ENCODE data around the gene FAM83D.
"Not testable (repeated sequence)": the region's sequence is repeated elsewhere in the genome, so short reads cannot be mapped to it uniquely, and the experiment has no call there.

FAM83D gene

DNA sequence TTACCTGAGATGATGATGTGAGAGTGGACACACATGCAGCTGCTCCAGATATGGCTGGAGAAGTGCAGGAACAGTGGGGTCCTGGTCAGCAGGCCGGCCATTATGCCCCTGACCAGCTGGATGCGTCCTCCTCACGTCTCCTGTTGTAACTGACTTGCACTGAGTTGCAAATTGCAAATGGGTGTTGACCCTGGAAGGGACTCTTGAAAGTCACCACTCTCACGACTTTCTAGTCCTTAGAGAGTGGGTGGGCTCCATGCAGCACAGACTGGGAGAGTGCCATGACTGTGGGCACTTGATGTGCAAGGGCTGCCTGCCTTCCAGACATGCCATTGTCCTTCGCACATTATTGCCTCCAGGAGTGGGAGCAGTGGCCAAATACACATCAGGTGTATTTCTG is 10.8 kb downstream of the FAM83D start:
- DNase-seq: no peak

DNA sequence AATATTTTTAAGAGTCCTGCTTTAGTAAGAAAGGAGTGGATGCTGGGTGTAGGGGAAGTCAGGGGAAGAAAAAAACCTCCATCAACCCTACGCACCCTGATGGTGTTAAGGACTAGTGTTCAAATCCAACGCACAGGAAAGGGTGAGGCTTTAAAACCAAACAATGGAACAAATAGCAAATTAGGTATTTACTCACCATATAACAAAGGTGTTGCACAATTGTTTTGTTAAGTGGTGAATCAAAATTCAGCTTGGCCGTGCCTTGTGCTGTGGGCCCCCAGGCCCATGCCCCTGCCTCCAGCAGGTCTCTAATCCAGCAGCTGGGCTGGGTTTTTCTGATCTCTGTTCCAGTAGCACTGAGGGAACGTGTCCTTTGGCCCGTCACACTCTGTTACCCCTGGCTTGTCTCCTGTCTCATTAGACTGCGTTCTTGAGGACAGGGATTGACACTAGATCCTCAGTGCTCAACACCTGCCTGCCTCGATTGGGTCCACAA is 11.8 kb downstream of the FAM83D start:
- DNase-seq: no peak

DNA sequence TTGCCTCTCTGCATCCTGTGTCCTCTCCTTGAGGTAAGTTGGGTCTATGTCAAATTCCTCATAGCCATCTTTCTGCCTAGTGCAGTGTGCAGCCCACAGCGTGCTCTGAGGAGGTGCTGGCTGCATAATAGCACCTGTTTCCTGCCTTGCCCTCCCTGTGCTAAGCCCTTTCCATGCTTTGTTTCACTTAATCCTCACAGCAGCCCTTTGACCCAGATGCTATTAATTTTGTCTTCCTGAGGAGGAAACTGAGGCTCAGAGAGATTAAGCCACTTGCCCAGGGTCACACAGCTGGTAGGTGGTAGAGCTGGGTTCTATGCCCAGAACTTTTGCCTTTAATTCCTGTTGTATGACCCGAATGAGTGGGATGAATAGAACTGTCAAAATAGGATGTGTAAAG is 13.5 kb downstream of the FAM83D start:
- DNase-seq: no peak

DNA sequence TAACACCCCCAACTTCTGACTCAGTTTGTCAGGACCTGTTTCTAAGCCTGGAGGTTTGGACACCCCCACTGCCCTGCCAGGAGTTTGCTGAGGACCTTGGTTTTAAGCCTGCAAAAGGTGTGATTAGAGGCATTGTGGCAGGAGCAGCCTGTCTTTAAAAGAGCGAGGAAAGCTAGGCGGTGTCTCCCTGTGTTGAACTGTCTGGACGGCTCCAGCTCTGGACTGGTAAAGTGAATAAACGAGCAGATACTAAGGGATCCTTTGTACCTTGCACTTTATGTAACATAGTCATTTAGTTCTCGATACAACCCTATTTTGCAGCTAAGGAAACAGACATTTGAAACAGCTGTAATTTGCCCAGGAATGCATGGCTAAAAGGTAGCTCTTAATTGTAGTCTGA is 14.4 kb downstream of the FAM83D start:
- no peak for DNase-seq

DNA sequence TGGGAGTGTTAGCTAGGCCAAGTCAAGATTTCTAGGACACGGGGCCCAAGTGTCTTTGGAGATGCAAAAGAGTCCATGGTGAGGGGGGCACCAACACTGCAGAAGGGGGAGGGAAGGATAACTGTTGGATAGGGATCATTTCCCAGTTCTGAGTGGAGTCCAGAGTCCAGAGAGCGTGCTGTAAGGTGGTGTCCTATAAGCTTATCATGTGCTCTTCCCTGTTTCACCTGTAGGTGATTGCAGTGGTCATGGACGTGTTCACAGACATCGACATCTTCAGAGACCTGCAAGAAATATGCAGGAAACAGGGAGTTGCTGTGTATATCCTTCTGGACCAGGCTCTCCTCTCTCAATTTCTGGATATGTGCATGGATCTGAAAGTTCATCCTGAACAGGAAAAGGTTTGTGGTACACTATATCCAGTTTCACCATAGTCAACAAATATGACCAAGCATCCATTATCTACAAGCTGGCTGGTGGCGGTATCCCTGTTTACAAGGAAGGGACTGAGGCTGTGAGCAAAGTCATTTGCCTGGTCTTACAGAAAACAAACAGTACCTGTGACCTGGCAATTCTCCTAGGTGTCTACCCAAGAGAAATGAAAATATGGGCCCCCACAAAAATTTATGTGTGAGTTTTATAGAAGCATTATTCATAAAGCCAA is 15.6 kb downstream of the FAM83D start:
- no peak for DNase-seq

DNA sequence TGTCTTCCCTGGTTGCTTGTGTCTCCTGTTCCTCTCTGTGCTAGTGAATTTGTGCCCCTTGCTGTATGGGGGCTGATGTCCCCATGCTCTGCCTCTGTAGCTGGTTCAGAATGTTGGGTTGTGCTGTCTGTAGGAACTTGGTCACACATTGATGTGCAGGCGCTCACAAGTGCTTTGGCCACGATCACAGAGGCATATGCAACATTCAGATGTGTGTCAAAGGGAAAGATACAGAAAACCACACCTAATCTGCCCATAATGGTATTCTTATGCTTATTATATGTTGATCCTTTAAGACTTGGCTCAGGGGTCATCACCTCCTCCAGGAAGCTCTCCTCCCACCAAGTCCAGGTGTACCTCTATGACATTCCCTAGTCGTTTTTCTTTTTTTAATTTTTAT is 18.8 kb downstream of the FAM83D start:
- no peak for DNase-seq

DNA sequence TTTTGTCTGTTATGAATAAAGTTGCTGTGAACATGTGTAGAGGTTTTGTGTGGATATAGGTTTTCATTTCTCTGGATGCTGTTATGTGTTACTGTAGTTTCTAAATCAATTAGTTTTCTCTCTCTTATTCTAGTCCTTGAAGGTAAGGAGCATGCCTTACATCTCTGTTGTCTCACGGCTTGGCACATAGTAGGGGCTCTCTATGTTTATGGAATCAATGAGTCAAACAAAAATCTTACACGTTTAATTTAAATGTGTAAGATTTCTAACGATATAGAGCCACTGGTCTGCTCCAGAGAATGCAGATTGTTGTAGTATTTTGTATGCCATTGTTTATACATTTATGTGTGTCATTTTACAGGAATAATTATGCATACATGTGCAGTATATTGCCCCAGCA is 20.6 kb downstream of the FAM83D start:
- DNase-seq: no peak

DNA sequence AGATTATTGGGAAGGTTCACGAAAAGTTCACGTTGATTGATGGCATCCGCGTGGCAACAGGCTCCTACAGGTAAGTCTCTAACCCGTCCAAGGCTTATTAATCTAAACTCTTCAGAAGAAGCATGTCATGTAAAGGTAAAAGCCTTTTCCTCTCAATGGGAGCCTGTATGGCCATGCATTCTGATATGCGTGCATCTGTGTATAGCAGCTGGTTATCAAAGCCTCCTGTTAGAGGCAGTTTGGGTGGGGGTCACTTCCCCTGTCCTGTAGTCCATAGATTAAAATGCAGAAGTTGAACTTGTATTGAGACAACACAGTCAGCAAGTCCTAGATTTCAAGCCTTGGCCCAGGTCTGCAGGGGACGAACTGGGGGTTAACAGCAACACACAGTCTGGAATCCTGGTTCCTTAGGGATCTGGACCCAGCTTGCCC is 21.7 kb downstream of the FAM83D start:
- no peak for DNase-seq

DNA sequence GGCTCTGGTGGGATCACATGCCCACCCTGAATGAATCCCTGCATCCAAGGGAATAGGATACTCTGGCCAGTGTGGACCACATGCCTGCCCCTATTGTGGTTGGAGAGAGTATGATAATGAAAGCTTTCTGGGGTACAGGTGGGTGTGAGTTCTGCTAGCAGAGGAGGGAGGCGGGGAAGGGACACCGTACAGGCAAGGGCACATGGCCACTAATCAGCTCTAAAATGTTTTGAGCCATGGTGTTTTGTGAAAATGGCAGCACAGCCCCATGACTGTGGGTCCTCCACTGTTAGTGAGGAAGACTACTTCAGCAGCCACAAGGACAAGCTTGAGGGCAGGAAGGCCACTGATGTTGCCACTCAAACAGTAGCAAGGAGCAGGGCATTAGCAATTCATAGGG is 24.0 kb downstream of the FAM83D start:
- no peak for DNase-seq

DNA sequence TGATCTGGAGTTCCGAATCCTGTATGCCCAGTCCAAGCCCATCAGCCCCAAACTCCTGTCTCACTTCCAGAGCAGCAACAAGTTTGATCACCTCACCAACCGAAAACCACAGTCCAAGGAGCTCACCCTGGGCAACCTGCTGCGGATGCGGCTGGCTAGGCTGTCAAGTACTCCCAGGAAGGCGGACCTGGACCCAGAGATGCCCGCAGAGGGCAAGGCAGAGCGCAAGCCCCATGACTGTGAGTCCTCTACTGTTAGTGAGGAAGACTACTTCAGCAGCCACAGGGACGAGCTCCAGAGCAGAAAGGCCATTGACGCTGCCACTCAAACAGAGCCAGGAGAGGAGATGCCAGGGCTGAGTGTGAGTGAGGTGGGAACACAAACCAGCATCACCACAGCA is 25.4 kb downstream of the FAM83D start:
- DNase-seq: no peak

DNA sequence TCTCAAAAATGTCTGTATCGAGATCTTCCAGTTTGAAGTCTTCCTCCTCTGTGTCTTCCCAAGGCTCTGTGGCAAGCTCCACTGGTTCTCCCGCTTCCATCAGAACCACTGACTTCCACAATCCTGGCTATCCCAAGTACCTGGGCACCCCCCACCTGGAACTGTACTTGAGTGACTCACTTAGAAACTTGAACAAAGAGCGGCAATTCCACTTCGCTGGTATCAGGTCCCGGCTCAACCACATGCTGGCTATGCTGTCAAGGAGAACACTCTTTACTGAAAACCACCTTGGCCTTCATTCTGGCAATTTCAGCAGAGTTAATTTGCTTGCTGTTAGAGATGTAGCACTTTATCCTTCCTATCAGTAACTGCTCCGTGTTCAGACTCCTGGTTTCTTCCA is 25.9 kb downstream of the FAM83D start:
- no peak for DNase-seq

DNA sequence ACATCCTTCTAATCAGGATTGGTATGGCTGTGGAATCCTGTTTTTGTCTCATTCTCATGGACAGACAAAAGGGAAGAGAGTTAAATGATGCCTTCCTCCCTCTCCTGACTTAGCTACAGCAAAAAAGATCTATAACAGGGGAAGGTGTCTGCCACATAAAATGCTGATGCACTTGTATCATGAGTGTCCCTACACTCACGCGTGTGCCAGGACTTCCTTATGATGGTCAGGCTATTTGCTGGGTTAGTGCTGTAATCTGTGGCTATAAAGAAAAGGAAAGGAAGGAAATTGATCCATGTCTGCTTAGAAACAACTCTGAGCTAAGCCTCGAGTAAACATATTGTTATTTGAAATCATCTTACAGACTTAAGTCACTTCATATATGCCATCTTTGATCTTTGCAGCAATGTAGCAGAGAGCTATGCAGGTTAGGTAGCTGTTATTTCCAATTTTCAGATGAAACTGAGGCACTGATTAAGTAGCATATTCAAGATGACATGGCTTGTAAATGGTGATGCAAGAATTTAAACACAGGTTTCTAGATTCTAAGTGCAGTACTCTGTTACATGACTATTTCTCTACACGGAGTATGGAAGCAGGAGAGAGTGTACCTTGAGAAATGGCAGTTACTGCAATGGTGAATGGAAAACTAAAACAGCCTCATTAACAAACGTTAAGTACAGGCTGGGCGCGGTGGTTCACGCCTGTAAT is 27.6 kb downstream of the FAM83D start:
- no peak for DNase-seq

DNA sequence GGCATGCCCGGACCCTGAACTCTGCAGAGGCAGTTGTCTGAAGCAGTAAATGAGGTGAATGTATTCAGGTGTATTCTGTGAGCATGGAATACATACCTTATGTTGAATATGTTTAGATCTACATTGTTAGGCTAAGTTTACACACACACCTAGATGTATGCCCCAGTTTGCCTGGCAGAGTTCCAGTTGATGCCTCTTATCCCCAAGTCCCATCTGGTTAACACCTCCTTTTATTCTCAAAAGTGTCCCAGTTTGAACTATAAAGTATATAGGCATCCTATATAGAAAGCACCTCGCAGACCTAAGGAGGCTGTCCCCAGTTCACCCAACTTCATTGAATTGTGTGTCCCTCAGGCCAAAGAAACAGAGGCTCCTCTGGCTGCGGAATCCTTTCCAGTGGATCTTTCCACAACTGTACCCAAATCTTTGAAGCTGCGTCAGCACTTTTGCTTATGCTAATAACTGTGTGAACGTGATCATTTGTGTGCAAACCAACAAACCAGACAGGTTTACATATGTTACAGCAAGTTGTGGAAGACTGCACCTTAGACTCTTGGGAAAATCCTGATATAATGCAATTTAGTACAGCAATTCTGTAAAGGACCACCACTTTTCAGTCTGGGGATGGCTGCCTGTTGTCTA is 31.1 kb downstream of the FAM83D start:
- DNase-seq: no peak

DNA sequence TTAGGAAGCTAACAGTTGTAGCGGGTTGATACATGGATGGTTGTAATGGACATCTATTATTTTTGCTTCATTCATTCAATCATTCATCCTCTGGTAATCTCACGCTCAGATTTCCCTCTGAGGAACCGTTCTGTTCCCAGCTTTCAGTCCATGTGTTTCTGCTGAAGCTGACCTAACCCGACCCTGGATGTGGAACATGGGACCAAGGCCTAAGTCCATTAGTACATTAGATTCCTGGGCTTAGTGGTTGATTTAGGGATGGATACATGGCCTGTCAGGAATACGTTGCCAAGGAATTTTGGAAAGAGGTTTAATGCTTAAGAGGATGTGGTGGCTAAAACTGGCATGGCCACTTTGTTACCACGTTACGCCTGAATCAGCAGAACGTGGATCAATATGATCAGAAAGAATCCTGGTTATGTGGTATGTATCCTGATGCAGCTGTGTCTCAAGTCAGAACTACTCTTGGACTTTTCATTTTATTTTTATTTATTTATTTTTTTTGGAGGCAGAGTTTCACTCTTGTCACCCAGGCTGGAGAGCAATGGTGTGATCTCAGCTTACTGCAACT is 31.8 kb downstream of the FAM83D start:
- no peak for DNase-seq

DNA sequence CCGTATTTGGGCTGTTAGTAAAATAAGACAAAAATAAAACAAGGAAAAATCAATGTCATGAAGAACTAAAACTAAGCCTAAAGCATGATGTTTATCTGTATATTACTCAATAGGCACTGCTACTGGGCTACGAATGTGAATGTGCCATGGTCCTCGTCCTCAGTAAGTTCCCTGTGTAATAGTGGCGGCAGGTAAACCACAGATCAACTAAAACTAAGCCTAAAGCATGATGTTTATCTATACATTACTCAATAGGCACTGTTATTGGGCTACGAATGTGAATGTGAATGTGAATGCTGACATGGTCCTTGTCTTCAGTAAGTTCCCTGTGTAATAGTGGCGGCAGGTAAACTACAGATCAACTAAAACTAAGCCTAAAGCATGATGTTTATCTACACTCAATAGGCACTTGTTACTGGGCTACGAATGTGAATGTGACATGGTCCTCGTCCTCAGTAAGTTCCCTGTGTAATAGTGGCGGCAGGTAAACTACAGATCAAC is 34.0 kb downstream of the FAM83D start:
- not testable (repeated sequence) for DNase-seq

DNA sequence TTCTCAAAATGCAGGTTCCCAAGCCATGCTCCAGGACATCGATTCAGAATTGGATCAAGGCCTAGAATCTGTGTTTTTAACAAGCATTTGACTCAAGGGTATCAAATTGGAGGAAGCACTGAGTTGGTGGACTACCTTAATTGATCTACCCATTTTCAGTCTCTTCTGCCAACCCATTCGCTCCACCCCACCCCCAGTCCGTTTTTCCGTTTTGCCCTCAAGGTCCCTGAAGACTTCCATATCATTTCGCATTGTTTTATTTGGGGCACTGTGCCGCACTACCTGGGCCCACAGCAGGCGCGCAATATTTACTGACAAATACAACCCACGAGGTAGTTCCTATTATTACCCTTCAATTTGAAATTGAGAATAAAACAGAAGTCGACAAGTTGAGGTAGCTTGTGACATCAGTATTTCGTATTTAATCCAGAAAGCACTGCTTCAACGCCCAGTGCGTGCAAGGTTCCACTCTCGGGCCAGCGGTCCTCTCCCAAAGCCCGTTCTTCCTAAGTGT is 35.4 kb downstream of the FAM83D start:
- no peak for DNase-seq

DNA sequence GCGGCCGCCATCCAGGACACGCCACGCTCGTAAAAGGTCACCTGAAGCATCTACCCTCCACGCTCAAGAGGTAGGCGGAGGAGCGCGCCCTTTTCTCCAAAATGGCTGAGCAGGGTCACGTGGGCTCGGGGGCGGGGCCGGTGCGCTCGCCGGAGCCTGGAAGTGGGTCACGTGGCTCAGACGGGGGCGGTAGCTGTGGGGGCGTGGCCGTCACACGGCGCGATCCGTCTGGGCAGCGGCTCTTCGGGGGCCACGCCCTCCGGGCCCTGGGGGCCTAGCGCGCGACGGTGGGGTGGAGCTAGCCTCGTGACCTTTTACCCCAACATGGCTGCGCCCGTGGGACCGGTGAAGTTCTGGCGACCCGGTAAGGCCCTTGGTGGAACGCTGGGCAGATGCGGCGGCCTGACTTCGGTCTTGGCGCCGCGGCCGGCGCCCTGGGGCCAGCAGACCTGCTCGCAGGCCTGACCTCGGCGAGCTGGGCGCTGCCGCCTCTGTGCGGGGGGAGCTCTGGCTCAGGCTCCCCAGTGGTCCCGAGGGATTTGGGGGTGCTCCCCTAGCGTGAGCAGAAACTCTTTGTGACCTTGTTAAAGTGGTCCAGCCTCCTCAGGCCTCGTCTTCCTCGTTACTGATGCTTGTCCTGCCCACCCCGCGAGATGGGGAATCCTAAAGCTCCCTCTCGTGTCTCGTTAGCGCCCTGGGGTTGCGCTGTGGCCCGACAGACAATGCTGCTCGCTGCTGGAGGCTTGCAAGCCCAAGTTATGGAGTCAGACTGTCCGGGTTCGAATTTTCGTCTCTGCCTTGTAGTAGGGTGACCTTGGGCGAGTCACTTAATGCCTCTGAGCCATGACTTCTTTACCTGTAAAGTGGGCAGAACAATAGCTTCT is 36.1 kb downstream of the FAM83D start, which contains the start of gene DHX35:
Gene DHX35 (plus strand): TSS at position 301 of the 884 bp plus-strand sequence. CDS start 24 bp downstream, at position 325.
- peak; percentile 99 for DNase-seq

DNA sequence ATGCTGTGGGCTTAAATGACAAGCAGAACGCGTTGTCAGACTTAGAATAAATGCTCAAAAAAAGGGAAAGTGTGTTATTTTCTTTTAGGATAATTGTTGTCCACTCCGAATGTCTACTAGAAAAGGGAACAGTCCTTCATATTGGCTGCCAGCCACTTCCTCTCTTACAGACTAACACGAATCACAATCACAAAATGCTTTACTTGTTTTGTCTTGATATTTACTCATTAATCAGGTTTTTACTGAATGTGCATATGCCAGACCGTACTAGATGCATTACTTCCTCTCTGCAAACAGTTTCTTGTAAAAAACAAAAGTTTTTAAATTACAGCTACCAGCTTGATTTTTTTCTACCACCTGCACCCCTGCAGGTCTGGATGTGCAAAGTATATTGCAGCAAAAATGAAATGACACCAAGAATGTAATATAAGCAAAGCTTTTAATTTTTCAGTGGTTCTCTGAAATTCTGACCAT is 36.7 kb downstream of the FAM83D start:
- no peak for DNase-seq

DNA sequence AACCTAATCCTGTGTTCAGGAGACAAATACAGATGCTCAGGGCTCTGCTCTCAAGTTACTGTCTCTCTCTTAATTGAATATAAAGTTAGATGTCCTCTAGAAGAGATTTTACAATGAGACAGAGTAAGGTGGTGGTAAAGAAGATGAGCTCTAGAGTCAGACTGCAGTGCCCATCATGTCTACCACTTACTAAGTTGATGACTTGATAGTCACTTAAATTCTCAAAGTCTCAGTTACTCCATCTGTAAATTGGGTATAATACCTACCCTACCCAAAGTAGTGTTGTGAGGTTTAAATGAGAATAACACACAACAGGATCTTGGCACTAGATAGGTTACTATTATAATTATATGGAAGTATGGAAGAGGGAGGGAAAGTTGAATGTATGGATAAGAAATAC is 37.5 kb downstream of the FAM83D start:
- no peak for DNase-seq

DNA sequence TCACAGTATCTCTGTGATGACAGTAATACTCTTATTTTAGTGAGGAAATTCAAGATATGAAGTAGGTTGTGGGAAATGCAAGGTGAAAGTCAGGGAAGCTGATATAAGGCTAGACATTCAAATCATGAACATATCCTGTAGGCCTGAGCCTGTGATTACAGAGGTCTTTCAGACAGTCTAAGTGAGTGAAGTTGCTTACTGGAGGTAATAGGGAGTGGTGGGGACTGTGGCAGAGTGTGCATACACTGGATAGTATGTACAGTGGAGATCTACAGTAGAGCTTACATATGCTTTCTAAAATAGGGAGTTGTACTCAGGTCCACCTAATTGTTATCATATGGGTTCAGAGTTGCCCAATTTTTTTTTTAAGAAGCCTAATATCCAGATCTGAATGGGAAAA is 39.0 kb downstream of the FAM83D start:
- no peak for DNase-seq

DNA sequence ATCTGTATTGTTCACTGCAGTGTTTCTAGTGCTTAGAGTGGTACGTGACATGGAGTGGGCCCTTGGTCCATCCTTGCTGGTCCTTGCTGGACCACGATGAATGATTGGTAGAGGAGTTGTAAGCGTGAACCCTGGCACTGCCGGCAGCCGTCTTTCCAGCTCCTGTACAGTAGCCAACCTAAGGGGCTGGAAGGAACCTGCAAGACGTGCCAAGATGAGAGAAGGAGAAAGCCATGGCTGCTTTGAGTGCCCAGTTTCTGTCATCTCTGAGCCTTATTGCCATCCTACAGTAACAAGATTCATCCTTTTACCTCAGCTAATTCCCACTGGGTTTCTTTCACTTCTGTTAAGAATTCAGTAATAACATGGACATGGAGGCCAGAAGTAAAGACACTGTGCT is 41.9 kb downstream of the FAM83D start:
- no peak for DNase-seq

DNA sequence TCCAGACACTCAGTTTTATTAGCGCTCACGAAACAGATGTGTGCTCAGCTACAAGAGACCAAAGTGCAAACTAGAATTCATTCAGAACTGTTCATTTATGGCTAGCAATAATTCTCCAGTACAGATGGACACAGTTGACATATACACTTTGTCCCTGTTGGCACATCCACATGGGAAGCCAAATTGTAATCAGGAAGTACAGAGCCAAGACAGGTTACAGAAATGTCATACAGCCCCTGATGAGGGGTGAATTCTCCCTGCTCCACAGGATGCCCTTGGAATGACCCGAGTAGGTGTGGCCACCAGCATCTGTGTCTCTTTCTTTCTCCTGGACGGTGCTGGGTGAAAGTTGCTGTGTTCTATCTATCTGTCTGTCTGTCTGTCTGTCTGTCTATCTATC is 43.5 kb downstream of the FAM83D start:
- no peak for DNase-seq

All from right forelimb (tissue), 1 donor.